Thyroid gland (tissue), 4 donors: ENCODE data around the gene GNG10.

Experiments used
- POLR2A ChIP-seq, 2 donors: fragments of 450-650 bp; IDR thresholded peaks; one replicate each; pipeline ENCODE4 v1.6.1; 2017; ENCODE audit warnings: antibody characterized with exemption in 2 of 2, mild to moderate bottlenecking in 2 of 2, moderate library complexity in 1 of 2
- TF ChIP-seq, protein P1 (sequence below), 6 experiments: fragments of 200-600 bp in 3 of 6; fragments of 450-650 bp in 3 of 6; sonication (generic) in 3 of 6; IDR thresholded peaks; one replicate each; pipeline ENCODE4 v1.5.1; 2016 to 2019; ENCODE audit warnings: antibody characterized with exemption in 6 of 6, mild to moderate bottlenecking in 2 of 6, inconsistent platforms in 1 of 6, moderate library complexity in 1 of 6

DNA sequence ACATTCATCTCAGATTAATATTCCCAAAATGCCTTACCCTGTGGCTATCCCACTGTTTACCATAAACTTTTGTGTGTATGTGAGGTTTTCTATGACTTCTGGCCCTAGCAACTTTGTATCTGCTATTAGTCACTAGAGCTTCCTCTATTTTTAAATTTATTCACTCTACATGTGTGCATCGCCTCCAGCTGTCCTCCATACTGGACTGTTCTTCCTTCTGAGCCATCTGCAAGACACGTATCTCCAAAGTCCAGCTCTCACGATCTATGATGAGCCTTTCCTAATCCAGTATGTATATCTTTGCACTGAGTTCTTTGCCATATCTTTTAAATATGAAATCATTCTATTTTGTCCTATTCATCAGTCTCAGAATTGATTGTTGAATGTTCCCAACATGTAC, 1.7 kb upstream of the GNG10 start:
- TF ChIP-seq, protein P1, sequence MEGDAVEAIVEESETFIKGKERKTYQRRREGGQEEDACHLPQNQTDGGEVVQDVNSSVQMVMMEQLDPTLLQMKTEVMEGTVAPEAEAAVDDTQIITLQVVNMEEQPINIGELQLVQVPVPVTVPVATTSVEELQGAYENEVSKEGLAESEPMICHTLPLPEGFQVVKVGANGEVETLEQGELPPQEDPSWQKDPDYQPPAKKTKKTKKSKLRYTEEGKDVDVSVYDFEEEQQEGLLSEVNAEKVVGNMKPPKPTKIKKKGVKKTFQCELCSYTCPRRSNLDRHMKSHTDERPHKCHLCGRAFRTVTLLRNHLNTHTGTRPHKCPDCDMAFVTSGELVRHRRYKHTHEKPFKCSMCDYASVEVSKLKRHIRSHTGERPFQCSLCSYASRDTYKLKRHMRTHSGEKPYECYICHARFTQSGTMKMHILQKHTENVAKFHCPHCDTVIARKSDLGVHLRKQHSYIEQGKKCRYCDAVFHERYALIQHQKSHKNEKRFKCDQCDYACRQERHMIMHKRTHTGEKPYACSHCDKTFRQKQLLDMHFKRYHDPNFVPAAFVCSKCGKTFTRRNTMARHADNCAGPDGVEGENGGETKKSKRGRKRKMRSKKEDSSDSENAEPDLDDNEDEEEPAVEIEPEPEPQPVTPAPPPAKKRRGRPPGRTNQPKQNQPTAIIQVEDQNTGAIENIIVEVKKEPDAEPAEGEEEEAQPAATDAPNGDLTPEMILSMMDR (IDR thresholded peaks at IDR 0.05): no peak
- TF ChIP-seq POLR2A (IDR thresholded peaks at IDR 0.05): no peak
